ENCODE results near the gene CXCR6.

Gene CXCR6

DNA sequence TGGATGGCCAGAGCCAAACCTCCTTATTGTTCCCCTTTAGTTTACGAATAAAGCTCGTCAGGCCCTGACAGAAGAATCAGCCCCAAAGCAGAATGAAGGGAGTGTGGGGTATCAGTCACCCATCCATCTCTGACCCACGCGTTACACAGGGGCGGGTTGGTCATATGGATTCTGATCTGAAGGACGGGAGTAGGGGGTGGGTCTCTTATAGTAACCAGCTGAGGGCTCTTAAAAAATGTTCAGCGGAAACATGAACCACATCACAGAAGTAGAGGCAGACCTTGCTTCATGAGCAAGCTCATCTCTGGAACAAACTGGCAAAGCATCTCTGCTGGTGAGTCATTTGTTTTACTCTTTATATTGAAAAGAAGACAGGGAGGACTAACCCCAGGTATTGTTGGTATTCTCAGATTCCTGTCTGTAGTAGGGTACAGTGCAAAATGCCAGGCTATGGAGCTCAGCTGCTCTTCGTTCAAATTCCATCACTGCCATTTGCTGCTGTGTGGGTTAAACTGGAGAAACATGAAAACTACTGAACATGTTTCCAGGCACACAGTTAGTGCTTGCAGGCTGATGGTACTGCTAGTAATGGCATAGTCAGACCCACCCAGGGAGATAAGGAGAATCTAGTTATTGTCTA is at the start of gene CXCR6:
Gene CXCR6 (plus strand): TSS at position 258 of the 640 bp plus-strand sequence. CDS start 3,018 bp downstream, outside the sequence.
- FAIRE-seq, result no peak

DNA sequence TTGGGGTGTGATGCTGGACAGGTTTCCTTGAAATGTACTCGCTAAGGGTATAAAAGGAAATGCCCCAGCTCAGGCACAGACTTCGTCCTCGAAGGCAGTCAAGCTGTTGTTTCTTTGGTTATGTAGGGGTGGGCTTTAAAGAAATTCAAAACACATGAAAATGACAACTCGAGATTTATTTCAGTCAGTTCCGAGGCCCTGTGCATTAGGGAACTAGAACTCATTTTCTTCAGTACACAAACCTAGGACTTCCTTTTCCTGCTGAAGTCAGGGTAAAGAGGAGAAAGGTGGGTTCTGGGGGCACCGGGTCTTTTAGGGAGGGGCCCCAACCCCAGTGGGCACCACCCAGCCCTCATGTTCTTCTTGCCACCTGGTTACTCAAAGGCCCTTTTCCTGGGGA is 49.2 kb upstream of the CXCR6 start:
- FAIRE-seq, result no peak

GRCh38 chr3:45895686-45896468 is 47.4 kb upstream of the CXCR6 start:
- no peak for FAIRE-seq

DNA sequence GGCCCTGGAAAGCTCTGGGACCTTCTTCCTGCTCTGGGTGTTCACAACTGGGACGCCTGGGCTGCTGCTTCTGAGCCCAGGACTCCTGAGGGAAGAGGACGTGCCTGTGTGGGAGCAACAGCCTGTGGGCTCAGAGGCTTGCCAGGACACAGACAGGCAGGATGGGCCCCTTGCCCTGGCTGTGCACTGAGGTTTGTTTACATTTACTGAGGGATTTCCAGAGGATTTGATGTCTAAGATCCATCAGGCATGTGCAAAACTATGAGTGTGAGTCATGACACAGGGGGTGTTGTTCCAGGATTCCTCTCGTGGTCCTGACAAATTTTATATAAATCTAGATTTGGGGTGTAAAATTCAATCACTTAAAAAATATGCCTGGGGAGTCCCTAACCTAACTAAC is 46.3 kb upstream of the CXCR6 start:
- FAIRE-seq, result no peak

DNA sequence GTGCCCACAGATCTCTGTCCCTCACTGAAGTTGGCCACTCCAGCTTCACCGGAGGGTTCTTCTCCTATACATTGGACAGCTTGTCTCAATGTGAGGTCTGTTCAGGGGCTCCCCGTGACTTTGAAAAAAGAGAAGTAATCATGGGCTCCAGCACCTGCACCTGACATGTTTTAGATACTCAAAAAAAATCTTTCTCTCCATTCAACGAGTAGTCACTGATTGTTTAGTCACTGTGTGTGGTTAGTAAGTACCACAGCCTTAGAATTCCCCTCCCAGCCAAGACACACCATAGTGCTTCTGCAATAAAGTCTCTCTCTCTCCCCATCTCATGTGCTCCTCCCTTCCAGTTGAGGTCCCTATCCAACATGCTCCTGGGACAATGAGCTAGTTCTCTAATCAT is 38.3 kb upstream of the CXCR6 start:
- no peak for FAIRE-seq

DNA sequence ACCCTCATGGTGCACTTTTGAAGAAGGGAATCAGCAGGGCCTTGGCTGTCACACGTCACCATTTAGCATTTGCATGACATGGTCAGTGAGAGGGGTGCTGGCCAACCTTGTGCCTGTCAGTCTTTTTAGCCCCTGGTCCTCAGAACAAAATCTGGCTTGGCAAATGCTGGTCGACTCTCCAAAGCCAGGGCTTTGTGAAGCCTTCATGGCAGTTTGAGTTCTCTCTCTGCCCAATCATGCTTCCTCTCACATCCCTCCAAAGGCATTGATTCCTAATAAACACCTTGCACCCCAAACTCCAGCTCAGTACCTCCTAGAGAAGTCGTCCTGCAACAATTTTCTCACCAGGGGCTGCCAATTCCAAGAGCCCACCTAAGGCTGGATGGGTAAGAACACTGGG is 37.5 kb upstream of the CXCR6 start:
- FAIRE-seq, result no peak

GRCh38 chr3:45906681-45907407 is 36.4 kb upstream of the CXCR6 start:
- no peak for FAIRE-seq

DNA sequence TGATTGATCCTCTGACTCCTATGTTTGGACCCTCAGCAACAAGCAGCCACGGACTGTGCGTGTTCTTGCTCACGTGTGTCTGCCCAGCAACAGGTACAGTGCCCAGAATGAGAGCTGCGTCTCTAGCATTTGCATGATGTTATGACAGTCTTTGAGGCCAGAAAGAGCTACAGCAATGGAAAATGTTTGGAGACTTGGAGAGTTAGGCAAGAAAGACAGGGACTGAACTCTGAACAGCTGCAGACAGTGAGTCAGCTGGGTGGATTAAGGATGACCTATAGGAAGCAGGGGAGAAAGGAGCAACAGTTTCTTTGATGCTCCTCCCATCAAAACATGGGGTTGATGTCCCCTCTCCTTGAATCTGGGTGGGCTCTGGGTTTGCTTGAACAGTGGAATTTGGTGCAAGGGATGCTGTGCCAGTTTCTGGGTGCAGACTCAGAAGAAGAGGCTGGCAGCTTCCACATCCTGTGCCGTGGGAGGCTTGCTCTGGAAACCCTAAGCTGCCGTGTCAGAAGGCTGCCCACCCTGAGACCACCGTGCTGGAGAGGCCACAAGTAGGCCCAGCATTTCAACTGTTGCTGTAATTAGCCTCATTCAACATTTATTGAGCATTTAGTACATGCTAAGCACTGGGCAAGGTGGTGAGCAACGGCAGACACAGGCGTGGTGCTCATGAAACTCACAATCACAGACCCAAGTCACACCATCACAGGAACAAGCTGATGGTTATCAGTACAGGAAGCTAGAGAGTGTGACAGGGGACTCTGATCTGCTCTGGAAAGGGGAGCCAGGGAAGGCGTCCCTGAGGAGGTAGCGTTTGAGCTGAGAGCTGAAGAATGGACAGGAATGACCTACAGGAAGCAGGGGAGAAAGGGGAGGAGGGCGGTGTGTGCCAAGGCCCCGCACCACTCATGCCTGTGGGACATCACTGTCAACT is 35.2 kb upstream of the CXCR6 start:
- no peak for FAIRE-seq

GRCh38 chr3:45908761-45909160 is 34.5 kb upstream of the CXCR6 start:
- no peak for FAIRE-seq

DNA sequence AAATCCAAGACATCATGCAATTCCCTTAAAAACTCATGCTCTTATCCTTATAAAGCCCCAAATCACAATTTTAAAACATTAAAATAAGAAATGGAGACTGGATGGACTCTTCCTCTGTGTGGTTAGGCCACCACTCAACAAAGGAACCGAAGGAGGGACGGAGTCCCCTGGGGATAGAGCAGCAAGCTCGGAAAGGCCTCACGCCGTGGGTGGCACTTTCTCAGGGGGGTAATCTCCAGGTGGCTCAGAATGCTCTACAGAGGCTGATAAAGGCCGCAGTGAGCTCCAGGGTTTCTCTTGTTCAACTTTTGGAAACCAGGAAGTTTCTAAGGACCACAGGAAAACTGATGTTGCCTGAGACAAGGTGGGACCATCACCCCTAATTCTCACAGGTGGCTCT is 33.7 kb upstream of the CXCR6 start:
- no peak for FAIRE-seq

- FAIRE-seq, result no peak
Measured at GRCh38 chr3:45910892-45911291, 32.4 kb upstream of the CXCR6 start.

GRCh38 chr3:45911511-45912226 is 31.6 kb upstream of the CXCR6 start:
- FAIRE-seq, result no peak

GRCh38 chr3:45912435-45912834 is 30.8 kb upstream of the CXCR6 start:
- FAIRE-seq, result no peak

DNA sequence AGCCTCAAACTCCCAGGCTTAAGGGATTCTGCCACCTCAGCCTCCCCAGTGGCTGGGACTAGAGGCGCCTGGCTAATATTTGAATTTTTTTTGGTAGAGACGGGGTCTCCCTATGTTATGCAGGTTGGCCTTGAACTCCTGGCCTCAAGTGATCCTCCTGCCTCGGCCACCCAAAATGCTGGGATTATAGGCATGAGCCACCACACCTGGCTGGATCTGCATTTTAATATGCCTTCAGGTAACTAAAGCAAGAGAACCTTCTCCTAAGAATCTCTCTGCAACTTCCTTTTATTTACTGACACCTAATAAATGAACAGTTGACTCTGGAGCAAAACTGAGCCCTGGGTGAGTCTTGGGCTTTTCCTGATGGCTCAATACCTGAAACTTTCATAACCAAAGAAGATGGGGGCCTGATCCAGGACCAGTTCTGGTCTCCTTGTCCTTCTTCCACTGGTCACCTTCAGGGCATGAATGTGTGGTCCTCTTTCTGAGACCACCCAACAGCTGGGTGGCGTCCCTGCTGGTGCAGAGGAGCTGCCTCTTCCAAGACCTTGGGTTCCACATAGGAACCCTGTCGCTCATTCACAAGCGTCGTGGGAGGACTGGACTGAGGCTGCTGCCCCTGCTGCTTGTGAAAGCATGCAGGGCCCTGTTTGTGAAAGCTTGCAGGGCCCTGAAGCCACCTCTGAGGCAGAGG is 28.8 kb upstream of the CXCR6 start:
- FAIRE-seq, result no peak

DNA sequence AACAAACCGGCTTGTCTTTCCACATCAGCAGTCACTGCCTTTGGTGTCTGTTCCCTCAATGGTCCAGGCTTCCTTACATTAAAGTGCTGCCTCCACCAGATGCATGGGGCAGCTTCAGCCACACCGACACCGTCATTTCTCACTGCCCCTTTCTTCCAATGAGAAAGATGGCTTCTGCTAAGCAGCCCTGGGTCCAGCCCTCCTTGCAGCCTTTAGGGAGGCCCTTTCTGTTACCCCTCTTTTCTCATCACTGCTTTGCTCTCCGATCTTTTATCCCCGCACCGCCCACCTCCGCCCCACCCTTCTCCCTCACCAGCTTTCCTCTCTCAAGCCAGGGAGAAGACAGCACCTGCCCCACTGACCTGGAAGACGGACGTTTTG is 28.2 kb upstream of the CXCR6 start:
- no peak for FAIRE-seq

DNA sequence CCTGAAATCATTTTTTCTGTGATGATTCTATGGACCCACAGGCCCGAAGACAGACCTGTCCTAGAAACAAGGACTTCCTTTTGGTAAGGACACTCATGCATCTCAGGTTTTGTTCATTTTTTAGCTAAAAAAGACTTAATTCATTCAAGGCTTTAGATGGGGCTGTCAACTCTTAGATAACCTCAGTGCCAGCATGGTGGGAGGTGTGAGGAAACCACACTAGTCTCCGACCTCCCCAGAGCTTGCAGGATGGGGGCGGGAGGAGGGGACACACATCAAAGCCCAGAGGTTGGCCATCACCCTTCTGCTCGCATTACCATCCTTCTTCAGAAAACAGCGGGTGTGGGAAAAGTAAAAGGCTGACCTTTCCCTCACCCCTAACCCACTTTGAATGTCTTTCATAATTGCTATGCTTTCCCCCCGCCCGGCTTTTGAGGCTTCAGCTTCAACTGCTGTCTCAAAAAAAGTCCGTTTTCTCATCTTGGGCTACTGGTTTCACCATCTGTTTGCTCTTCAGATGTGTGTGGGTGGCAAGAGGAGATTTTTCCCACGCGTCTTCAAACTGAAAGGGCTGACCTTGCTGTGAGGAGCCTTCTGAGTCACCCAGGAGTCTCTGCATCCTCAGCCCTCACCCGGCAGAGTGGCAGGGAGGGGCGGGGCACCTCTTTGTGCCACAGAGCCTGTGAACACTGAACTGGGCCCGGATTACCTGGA is 27.6 kb upstream of the CXCR6 start:
- no peak for FAIRE-seq

DNA sequence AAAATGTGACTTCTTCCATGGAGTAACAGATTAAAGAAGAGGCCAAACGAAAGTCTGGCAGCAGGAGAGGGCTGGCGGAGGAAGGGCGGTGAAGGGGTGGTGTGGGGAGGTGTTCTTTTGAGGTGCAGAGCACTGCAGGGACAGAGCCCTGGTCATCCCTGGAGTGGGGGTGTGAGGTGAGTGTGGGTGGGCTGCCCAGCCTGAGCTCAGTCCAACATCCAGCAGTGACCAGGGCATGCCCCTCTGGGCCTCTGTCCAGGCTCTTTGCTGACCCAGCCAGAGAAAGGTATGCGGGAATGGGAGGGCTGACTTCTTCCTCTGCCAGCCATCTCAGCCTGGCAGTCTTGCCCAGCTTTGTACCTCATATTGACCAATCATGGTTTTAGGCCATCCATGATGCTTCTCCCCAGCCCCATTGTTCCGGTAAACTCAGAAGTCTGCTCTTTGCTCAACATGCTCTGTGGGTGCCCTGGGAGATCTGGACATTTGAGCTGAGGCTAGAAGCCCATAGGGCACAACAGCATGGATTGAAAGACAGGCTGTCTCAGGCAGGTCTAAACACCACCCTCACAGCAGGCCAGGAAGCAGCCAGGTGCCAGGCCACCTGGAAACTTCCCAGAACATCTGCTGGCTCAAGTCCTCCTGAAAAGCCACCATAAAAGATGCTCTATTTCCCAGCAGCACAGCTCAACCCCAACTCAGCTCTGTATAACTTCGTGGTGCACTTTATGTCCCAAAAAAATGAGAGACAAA is 25.9 kb upstream of the CXCR6 start:
- FAIRE-seq, result no peak

DNA sequence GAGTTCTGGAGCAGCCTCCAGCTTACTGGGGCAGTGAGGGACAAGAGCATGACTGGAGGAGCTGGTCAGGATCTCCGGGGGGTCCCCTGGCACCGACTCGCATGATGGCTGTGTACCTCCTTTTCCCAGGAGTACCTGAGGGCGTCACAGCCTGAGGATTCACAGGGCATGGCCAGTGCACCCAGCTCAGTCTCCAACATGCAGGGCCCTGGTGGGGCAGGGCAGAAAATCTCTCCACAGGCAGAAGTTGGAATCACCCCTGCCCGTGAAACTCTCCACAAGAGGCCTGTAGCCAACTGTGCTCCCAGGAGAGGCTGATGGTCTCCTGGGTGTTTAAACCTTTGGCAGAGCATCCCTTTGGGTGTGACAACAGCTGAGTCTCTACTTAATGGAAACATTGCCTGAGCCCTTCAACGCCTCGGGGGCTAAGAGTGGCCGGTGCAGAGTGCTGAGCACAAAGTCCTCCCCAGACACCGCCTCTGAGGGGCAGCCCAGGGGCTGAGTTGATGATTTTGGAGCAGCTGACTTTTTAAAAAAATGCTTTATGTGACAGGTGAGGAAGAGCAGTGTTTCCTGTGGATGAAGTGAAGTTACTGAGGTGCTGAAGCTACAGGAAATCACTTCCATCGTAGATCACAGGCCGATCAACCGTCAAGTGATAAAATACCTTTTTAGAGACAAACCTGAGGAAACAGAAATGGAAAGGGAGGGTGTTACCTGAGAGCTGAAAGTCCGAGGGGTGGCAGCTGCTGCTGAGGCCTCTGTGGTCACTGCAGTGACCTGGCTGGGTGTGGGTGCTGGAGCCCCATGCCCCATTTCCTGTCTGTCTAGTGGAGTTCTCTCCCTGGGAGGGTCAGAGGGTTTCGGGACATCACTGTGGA is 21.9 kb upstream of the CXCR6 start:
- no peak for FAIRE-seq

GRCh38 chr3:45922039-45922326 is 21.3 kb upstream of the CXCR6 start:
- FAIRE-seq, result no peak

All from TTC549 (cell line).